Sigmoid colon (tissue), 7 donors: Measurements from ENCODE around the gene PRLR. TPM values are rescaled to one million over a fixed set of nuclear protein-coding genes. Genes with fewer than 3 reads are reported as not detected.

ENCODE experiments used
- DNase-seq: peaks from one replicate; pipeline ENCODE4 v3.0.0-alpha.2; 2019
- H3K27ac ChIP-seq, 4 donors: fragments of 200-600 bp; sonication (generic); one replicate each; pipeline ENCODE4 v1.5.1; 2016 to 2019; ENCODE audit warnings: mild to moderate bottlenecking in 1 of 4
- H3K27me3 ChIP-seq, 3 donors: fragments of 200-600 bp; sonication (generic); one replicate each; pipeline ENCODE4 v1.5.1; 2019; ENCODE audit warnings: mild to moderate bottlenecking in 1 of 3
- H3K36me3 ChIP-seq, 4 donors: fragments of 200-600 bp; sonication (generic); one replicate each; pipeline ENCODE4 v1.5.1; 2016 to 2019
- H3K4me1 ChIP-seq, 4 donors: fragments of 200-600 bp; sonication (generic); one replicate each; pipeline ENCODE4 v1.5.1; 2017 to 2019
- H3K4me3 ChIP-seq, 4 donors: fragments of 200-600 bp; sonication (generic); one replicate each; pipeline ENCODE4 v1.5.1; 2017 to 2019; ENCODE audit warnings: mild to moderate bottlenecking in 2 of 4, moderate library complexity in 1 of 4
- H3K9me3 ChIP-seq, 4 donors: fragments of 200-600 bp in 3 of 4; sonication (generic) in 3 of 4; one replicate each; pipeline versions ENCODE4 v1.5.1 to v1.6.1; 2013 to 2019
- CTCF ChIP-seq, 4 experiments: fragments of 450-650 bp in 3 of 4; fragments of 200-600 bp in 1 of 4; IDR thresholded peaks; one replicate each; pipeline ENCODE4 v1.5.1; 2016 to 2019; ENCODE audit warnings: antibody characterized with exemption in 4 of 4, mild to moderate bottlenecking in 3 of 4, moderate library complexity in 2 of 4
- EP300 ChIP-seq, 4 donors: sonication (generic); formaldehyde crosslinking; IDR thresholded peaks; one replicate each; pipeline ENCODE4 v1.6.1; 2017; ENCODE audit warnings: antibody characterized with exemption in 4 of 4
- POLR2A ChIP-seq, 2 donors: fragments of 450-650 bp; IDR thresholded peaks; one replicate each; pipeline ENCODE4 v1.6.1; 2016; ENCODE audit warnings: antibody characterized with exemption in 2 of 2, mild to moderate bottlenecking in 2 of 2, moderate library complexity in 2 of 2
- POLR2AphosphoS5 ChIP-seq, 4 donors: sonication (generic); formaldehyde crosslinking; IDR thresholded peaks; one replicate each; pipeline ENCODE4 v1.6.1; 2017; ENCODE audit warnings: antibody characterized with exemption in 4 of 4
- WGBS, 2 donors: extraction: QIAGEN DNeasy Blood & Tissue Kit; methylation state at CpG; one replicate each; pipeline ENCODE4 v1.1.7; 2013; 5-methylcytosine and 5-hydroxymethylcytosine counted together
- intact Hi-C: fragments of 100-400 bp; cut with DNase I; formaldehyde crosslinking; loops from one replicate; pipeline ENCODE4 v1.15.1; 2023
- polyA plus RNA-seq, 3 donors: library from polyadenylated mRNA; stranded (reverse); fragments of 200-250 nt; gene quantifications; one replicate each; pipeline ENCODE4 v1.2.3, GENCODE V29; 2013
- total RNA-seq, 4 donors: library from RNA; depleted of rRNA; stranded (reverse); fragments of >200 nt; gene quantifications; one replicate each; pipeline ENCODE4 v1.1.0, GENCODE V29; 2016
- donor health status: healthy with polysubstance abuse.
- donor health status: Bipolar disorder and iron deficiency.
- donor health status: healthy.

Gene PRLR
- total and polyA plus RNA-seq, 7 donors, result 0.60 to 1.9 (median 0.95) TPM

GRCh38 chr5:35069188-35069587 is 161.1 kb downstream of the PRLR start:
- Histone ChIP-seq H3K4me3 (no peak overlapping the region), H3K27ac (no peak overlapping the region), H3K36me3 (no peaks in the 10 kb centered on the region), H3K9me3 (no peaks in the 10 kb centered on the region), H3K4me1 (no peaks in the 10 kb centered on the region), H3K27me3 (no peaks in the 10 kb centered on the region)
- no peak for DNase-seq
- TF ChIP-seq POLR2AphosphoS5 (IDR thresholded peaks at IDR 0.05) (no peak), CTCF (IDR thresholded peaks at IDR 0.05) (no peak), POLR2A (IDR thresholded peaks at IDR 0.05) (no peak), EP300 (IDR thresholded peaks at IDR 0.05) (no peak)
- intact Hi-C loops, result no loop called here
- 84 to 91% methylated on average over 1 of the region's 1 CpG for WGBS, 2 donors

GRCh38 chr5:35067985-35068384 is 162.3 kb downstream of the PRLR start:
- H3K4me3 ChIP-seq, result no peak overlapping the region
- no peak for DNase-seq
- no peaks in the 10 kb centered on the region for H3K36me3 ChIP-seq
- no peak overlapping the region for H3K27ac ChIP-seq
- no peaks in the 10 kb centered on the region for H3K9me3 ChIP-seq
- TF ChIP-seq POLR2AphosphoS5 (IDR thresholded peaks at IDR 0.05) (no peak), EP300 (IDR thresholded peaks at IDR 0.05) (no peak), CTCF (IDR thresholded peaks at IDR 0.05) (no peak), POLR2A (IDR thresholded peaks at IDR 0.05) (no peak)
- intact Hi-C loops, result no loop called here
- H3K27me3 ChIP-seq, result no peaks in the 10 kb centered on the region
- peaks cover 0 to 4% (median 1%) of the 10 kb centered on the region in 4 donors for H3K4me1 ChIP-seq
- 88 to 90% methylated on average over 2 of the region's 2 CpGs for WGBS, 2 donors

- intact Hi-C loops, result no loop called here
- H3K27me3 ChIP-seq, result no peaks in the 10 kb centered on the region
- no peak for DNase-seq
- H3K27ac ChIP-seq, result no peak overlapping the region
- no peaks in the 10 kb centered on the region for H3K36me3 ChIP-seq
- TF ChIP-seq POLR2A (IDR thresholded peaks at IDR 0.05) (no peak), EP300 (IDR thresholded peaks at IDR 0.05) (no peak), CTCF (IDR thresholded peaks at IDR 0.05) (no peak), POLR2AphosphoS5 (IDR thresholded peaks at IDR 0.05) (no peak)
- WGBS, 2 donors, result 88 to 91% methylated on average over 5 of the region's 5 CpGs
- no peak overlapping the region for H3K4me3 ChIP-seq
- peaks cover 0 to 18% (median 1%) of the 10 kb centered on the region in 4 donors for H3K4me1 ChIP-seq
- H3K9me3 ChIP-seq, result no peaks in the 10 kb centered on the region
Measured at GRCh38 chr5:35066260-35066795, 164.0 kb downstream of the PRLR start.

- DNase-seq, result no peak
- H3K4me1 ChIP-seq, result peaks cover 0 to 22% (median 1%) of the 10 kb centered on the region in 4 donors
- no peaks in the 10 kb centered on the region for H3K9me3 ChIP-seq
- H3K27ac ChIP-seq, result peak overlapping the region in 1 of 4 donors; percentile 18
- H3K27me3 ChIP-seq, result no peaks in the 10 kb centered on the region
- no peak for TF ChIP-seq POLR2AphosphoS5 (IDR thresholded peaks at IDR 0.05)
- TF ChIP-seq POLR2A (IDR thresholded peaks at IDR 0.05), result no peak
- TF ChIP-seq EP300 (IDR thresholded peaks at IDR 0.05), result no peak
- TF ChIP-seq CTCF (IDR thresholded peaks at IDR 0.05), result no peak
- no peak overlapping the region for H3K4me3 ChIP-seq
- WGBS, 2 donors, result 80 to 83% methylated on average over 4 of the region's 4 CpGs
- no peaks in the 10 kb centered on the region for H3K36me3 ChIP-seq
- intact Hi-C loops, result no loop called here
Measured at GRCh38 chr5:35063414-35063813, 166.9 kb downstream of the PRLR start.
